ENCODE results near the gene PNCK. TPM values are rescaled to one million over a fixed set of nuclear protein-coding genes. Genes with fewer than 3 reads are reported as not detected.
A peak's percentile ranks its signal among the peaks of the same experiment; 100 is the strongest.

PNCK gene
- total and polyA plus RNA-seq, 2 of the 13 experiments (the other 11 are each of a cell fraction or from before 2014, with no cell fraction given), result 33.1 TPM; not detected in 1

DNA sequence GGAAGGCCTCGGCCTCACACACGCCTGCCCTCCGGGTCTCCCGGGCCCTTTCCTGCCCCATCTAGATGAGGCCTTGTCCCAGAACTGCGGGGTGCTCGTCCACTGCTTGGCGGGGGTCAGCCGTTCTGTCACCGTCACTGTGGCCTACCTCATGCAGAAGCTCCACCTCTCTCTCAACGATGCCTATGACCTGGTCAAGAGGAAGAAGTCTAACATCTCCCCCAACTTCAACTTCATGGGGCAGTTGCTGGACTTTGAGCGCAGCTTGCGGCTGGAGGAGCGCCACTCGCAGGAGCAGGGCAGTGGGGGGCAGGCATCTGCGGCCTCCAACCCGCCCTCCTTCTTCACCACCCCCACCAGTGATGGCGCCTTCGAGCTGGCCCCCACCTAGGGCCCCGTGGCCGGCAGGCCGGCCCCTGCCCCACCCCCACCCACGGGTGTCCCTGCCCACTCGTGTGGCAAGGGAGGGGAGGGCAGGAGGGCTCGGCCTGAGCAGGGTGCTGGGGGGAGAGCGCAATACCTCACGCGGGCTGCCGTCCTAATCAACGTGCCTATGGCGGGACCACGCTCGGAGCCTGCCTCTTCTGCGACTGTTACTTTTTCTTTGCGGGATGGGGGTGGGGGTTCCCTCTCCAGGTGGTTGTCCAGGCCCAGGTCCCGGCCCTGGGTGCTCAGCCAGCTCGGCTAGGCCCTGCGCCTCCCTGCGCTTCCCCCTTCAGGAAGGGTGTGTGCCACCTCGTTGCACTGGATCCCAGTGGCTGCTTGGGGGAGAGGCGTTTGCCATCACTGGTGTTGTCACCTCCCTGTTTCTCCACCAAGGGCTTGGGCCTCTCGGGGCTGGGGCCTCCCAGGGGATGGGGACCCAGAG, 23.5 kb downstream of the PNCK start (continued):
- TF ChIP-seq, protein P1, sequence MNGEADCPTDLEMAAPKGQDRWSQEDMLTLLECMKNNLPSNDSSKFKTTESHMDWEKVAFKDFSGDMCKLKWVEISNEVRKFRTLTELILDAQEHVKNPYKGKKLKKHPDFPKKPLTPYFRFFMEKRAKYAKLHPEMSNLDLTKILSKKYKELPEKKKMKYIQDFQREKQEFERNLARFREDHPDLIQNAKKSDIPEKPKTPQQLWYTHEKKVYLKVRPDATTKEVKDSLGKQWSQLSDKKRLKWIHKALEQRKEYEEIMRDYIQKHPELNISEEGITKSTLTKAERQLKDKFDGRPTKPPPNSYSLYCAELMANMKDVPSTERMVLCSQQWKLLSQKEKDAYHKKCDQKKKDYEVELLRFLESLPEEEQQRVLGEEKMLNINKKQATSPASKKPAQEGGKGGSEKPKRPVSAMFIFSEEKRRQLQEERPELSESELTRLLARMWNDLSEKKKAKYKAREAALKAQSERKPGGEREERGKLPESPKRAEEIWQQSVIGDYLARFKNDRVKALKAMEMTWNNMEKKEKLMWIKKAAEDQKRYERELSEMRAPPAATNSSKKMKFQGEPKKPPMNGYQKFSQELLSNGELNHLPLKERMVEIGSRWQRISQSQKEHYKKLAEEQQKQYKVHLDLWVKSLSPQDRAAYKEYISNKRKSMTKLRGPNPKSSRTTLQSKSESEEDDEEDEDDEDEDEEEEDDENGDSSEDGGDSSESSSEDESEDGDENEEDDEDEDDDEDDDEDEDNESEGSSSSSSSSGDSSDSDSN (CRISPR knock-in tag; IDR thresholded peaks at IDR 0.05), result 0 out of 2 replicates have a peak, but pooled peaks have one; percentile 23
- TF ChIP-seq AGO2 (optimal IDR thresholded peaks at IDR 0.05; ENCODE audit: low read depth, low read length) (peak; percentile 92), ZNF234 (CRISPR knock-in tag; conservative IDR thresholded peaks at IDR 0.05) (0 out of 2 replicates have a peak, but pooled peaks have one; percentile 9), SPEN (CRISPR knock-in tag; IDR thresholded peaks at IDR 0.05; ENCODE audit: low read depth) (0 out of 2 replicates have a peak, but pooled peaks have one; percentile 40), ZFX (CRISPR knock-in tag; IDR thresholded peaks at IDR 0.05; ENCODE audit: low read depth) (peak; percentile 49), HIVEP1 (CRISPR knock-in tag; IDR thresholded peaks at IDR 0.05) (no peak)

DNA sequence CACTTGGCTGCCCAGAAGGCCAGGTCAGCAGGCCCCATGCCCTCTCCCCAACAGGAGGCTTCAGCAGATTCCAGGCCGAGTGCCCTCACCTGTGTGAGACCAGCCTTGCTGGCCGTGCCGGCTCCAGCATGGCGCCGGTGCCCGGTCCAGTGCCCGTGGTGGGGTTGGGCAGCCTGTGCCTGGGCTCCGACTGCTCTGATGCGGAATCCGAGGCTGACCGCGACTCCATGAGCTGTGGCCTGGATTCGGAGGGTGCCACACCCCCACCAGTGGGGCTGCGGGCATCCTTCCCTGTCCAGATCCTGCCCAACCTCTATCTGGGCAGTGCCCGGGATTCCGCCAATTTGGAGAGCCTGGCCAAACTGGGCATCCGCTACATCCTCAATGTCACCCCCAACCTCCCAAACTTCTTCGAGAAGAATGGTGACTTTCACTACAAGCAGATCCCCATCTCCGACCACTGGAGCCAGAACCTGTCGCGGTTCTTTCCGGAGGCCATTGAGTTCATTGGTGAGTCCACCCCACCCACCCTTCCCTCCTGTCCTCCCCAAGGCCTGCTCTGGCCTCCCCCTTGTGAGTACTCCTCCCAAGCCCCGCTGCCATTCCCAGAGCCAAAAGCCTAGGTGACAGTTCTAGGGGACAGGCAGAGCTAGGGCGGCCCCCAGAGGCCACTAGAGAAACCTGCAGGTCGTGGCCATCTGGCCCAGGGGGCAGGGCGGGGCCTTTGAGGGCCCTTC, 24.3 kb downstream of the PNCK start:
- Histone ChIP-seq H3K4me2 (ENCODE audit: low read depth, low read length) (peak overlapping the region; percentile 88), H3K79me2 (ENCODE audit: insufficient read depth, low read length) (peaks cover 39% of the 10 kb centered on the region), H3K36me3 (replicated peaks in 1 of 2; ENCODE audit: control insufficient read depth in 1 of 2, insufficient read depth in 2 of 2, low read length in 2 of 2) (peaks cover 0 to 3% of the 10 kb centered on the region in 2 experiments; a peak in 1 of 5 replicates), H4K20me1 (ENCODE audit: insufficient read depth, low read length) (peaks cover 14% of the 10 kb centered on the region; the same call in 1 of the 2 replicates), H3K9me3 (ENCODE audit: low read length) (no peaks in the 10 kb centered on the region), H3K4me3 (replicated peaks in 1 of 3; ENCODE audit: insufficient read depth in 1 of 3, low read depth in 2 of 3, low read length in 3 of 3) (peak overlapping the region; percentile 69 to 79 (median 75); a peak in 5 of 6 replicates), H3K4me1 (ENCODE audit: insufficient read depth, low read length) (peaks cover 50% of the 10 kb centered on the region), H3K9ac (ENCODE audit: insufficient read depth, low read depth, low read length) (peak overlapping the region; percentile 77), H3K27ac (ENCODE audit: extremely low read length, insufficient read depth, low read length) (peak overlapping the region; percentile 79), H2AFZ (ENCODE audit: low read length) (no peak overlapping the region), H3K27me3 (ENCODE audit: control insufficient read depth in 1 of 2, insufficient read depth in 2 of 2, low read length in 2 of 2) (no peaks in the 10 kb centered on the region; a peak in 1 of 5 replicates)
- POLR2A ChIA-PET, result interaction anchor here (1.9 to 15.1 kb wide), 5 partner anchors 8 to 42 kb away, joined by 4 to 596 read pairs (median 70); no protein-coding TSS in a partner anchor
- FAIRE-seq (no peak), DNase-seq (ENCODE audit: low spot score) (peak; percentile 70), ATAC-seq (peak; percentile 32)
- in situ Hi-C loops (cut with HindIII; ENCODE audit: extremely low pct_ligation_motif_present, low pct_unique_long_range_greater_than_20kb), result loop anchor here (5.0 kb wide), 1 partner anchor 37 kb away; no protein-coding TSS in a partner anchor
- WGBS (ENCODE audit: low lambda C conversion rate), result no CpG with 5 or more reads among the region's 26 CpGs
- no TSS peak for BruUV-seq (replicated peaks)
- CTCF ChIA-PET (ENCODE audit: low intra/inter-chr PET ratio, low total read pairs), result interaction anchor here (0.9 to 2.1 kb wide), 2 partner anchors 13 to 39 kb away, joined by 5 to 12 read pairs; no protein-coding TSS in a partner anchor
- intact Hi-C loops (cut with micrococcal nuclease; ENCODE audit: unreplicated experiment), result loop anchor here (1.0 kb wide), 1 partner anchor 39 kb away; no protein-coding TSS in a partner anchor
- TF ChIP-seq, protein P2, sequence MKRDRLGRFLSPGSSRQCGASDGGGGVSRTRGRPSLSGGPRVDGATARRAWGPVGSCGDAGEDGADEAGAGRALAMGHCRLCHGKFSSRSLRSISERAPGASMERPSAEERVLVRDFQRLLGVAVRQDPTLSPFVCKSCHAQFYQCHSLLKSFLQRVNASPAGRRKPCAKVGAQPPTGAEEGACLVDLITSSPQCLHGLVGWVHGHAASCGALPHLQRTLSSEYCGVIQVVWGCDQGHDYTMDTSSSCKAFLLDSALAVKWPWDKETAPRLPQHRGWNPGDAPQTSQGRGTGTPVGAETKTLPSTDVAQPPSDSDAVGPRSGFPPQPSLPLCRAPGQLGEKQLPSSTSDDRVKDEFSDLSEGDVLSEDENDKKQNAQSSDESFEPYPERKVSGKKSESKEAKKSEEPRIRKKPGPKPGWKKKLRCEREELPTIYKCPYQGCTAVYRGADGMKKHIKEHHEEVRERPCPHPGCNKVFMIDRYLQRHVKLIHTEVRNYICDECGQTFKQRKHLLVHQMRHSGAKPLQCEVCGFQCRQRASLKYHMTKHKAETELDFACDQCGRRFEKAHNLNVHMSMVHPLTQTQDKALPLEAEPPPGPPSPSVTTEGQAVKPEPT (CRISPR knock-in tag; IDR thresholded peaks at IDR 0.05; ENCODE audit: low read depth), result no peak
- 0 out of 2 replicates have a peak, but pooled peaks have one; percentile 20 for TF ChIP-seq SAFB2 (CRISPR knock-in tag; IDR thresholded peaks at IDR 0.05; ENCODE audit: borderline replicate concordance, low read depth)
- TF ChIP-seq ZNF569 (CRISPR knock-in tag; IDR thresholded peaks at IDR 0.05; ENCODE audit: borderline replicate concordance), result no peak
- TF ChIP-seq TAF1 (CRISPR knock-in tag; IDR thresholded peaks at IDR 0.05), result no peak
- TF ChIP-seq HMGA1 (CRISPR knock-in tag; conservative IDR thresholded peaks at IDR 0.05), result no peak
- TF ChIP-seq ZNF263 (CRISPR knock-in tag; IDR thresholded peaks at IDR 0.05), result peak; percentile 87

Data from HepG2 (cell line).